ENCODE results near the gene CCSER2. TPM values are rescaled to one million over a fixed set of nuclear protein-coding genes. Genes with fewer than 3 reads are reported as not detected.
"Not testable (repeated sequence)": the region's sequence is repeated elsewhere in the genome, so short reads cannot be mapped to it uniquely, and the experiment has no call there.

CCSER2 gene
- total RNA-seq, 4 donors from 2014 or later: 60.5 to 80.6 (median 63.1) TPM

- no peaks in the 10 kb centered on the region for H3K27me3 ChIP-seq
- H3K4me3 ChIP-seq: no peak overlapping the region
- H3K27ac ChIP-seq (replicated peaks in 1 of 4): no peak overlapping the region
- no peaks in the 10 kb centered on the region for H3K36me3 ChIP-seq
- DNase-seq (ENCODE audit: extremely low spot score): no peak
- intact Hi-C loops (cut with DNase I): no loop called here
- WGBS: 72% methylated on average over 2 of the region's 2 CpGs
- H3K9me3 ChIP-seq: no peaks in the 10 kb centered on the region
- TF ChIP-seq, protein P1, sequence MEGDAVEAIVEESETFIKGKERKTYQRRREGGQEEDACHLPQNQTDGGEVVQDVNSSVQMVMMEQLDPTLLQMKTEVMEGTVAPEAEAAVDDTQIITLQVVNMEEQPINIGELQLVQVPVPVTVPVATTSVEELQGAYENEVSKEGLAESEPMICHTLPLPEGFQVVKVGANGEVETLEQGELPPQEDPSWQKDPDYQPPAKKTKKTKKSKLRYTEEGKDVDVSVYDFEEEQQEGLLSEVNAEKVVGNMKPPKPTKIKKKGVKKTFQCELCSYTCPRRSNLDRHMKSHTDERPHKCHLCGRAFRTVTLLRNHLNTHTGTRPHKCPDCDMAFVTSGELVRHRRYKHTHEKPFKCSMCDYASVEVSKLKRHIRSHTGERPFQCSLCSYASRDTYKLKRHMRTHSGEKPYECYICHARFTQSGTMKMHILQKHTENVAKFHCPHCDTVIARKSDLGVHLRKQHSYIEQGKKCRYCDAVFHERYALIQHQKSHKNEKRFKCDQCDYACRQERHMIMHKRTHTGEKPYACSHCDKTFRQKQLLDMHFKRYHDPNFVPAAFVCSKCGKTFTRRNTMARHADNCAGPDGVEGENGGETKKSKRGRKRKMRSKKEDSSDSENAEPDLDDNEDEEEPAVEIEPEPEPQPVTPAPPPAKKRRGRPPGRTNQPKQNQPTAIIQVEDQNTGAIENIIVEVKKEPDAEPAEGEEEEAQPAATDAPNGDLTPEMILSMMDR (IDR thresholded peaks at IDR 0.05): peak; percentile 41 to 68 (median 43)
- TF ChIP-seq POLR2A (IDR thresholded peaks at IDR 0.05; ENCODE audit: low read depth) (no peak), POLR2AphosphoS5 (IDR thresholded peaks at IDR 0.05) (no peak), EP300 (IDR thresholded peaks at IDR 0.05) (no peak)
- peaks cover 18 to 51% (median 36%) of the 10 kb centered on the region in 4 donors for H3K4me1 ChIP-seq
These were observed 101.6 kb downstream of the CCSER2 start for GRCh38 chr10:84429926-84430520.

GRCh38 chr10:84432891-84433290 lies 104.5 kb downstream of the CCSER2 start:
- no peak for TF ChIP-seq POLR2AphosphoS5 (IDR thresholded peaks at IDR 0.05)
- intact Hi-C loops (cut with DNase I): no loop called here
- Histone ChIP-seq H3K27ac (replicated peaks in 1 of 4) (no peak overlapping the region), H3K27me3 (no peaks in the 10 kb centered on the region), H3K4me3 (no peak overlapping the region), H3K9me3 (no peaks in the 10 kb centered on the region), H3K4me1 (peaks cover 5 to 24% (median 19%) of the 10 kb centered on the region in 4 donors), H3K36me3 (no peaks in the 10 kb centered on the region)
- no peak for DNase-seq (ENCODE audit: extremely low spot score)
- 91% methylated on average over 5 of the region's 5 CpGs for WGBS

- Histone ChIP-seq H3K27ac (replicated peaks in 1 of 4) (no peak overlapping the region), H3K36me3 (peaks cover 0 to 11% (median 2%) of the 10 kb centered on the region in 4 donors), H3K4me1 (peaks cover 0 to 18% (median 9%) of the 10 kb centered on the region in 4 donors), H3K9me3 (no peaks in the 10 kb centered on the region), H3K4me3 (no peak overlapping the region), H3K27me3 (no peaks in the 10 kb centered on the region)
- 84% methylated on average over 2 of the region's 2 CpGs for WGBS
- no peak for DNase-seq (ENCODE audit: extremely low spot score)
- TF ChIP-seq EP300 (IDR thresholded peaks at IDR 0.05) (no peak), POLR2A (IDR thresholded peaks at IDR 0.05; ENCODE audit: low read depth) (no peak), POLR2AphosphoS5 (IDR thresholded peaks at IDR 0.05) (no peak)
- TF ChIP-seq, protein P1 (IDR thresholded peaks at IDR 0.05): no peak
- intact Hi-C loops (cut with DNase I): no loop called here
These were observed 112.4 kb downstream of the CCSER2 start for GRCh38 chr10:84440781-84441180.

GRCh38 chr10:84447701-84448400 lies 119.5 kb downstream of the CCSER2 start:
- no peak for TF ChIP-seq POLR2A (IDR thresholded peaks at IDR 0.05; ENCODE audit: low read depth)
- no peak for TF ChIP-seq POLR2AphosphoS5 (IDR thresholded peaks at IDR 0.05)
- TF ChIP-seq, protein P1 (IDR thresholded peaks at IDR 0.05): no peak
- no peak for TF ChIP-seq EP300 (IDR thresholded peaks at IDR 0.05)
- no peak overlapping the region for H3K27ac ChIP-seq (replicated peaks in 1 of 4)
- H3K9me3 ChIP-seq: no peaks in the 10 kb centered on the region
- no peak overlapping the region for H3K4me3 ChIP-seq
- H3K27me3 ChIP-seq: no peaks in the 10 kb centered on the region
- H3K36me3 ChIP-seq: peaks cover 0 to 8% (median 5%) of the 10 kb centered on the region in 4 donors
- DNase-seq (ENCODE audit: extremely low spot score): no peak
- 93% methylated on average over 8 of the region's 8 CpGs for WGBS
- H3K4me1 ChIP-seq: no peaks in the 10 kb centered on the region
- intact Hi-C loops (cut with DNase I): no loop called here

DNA sequence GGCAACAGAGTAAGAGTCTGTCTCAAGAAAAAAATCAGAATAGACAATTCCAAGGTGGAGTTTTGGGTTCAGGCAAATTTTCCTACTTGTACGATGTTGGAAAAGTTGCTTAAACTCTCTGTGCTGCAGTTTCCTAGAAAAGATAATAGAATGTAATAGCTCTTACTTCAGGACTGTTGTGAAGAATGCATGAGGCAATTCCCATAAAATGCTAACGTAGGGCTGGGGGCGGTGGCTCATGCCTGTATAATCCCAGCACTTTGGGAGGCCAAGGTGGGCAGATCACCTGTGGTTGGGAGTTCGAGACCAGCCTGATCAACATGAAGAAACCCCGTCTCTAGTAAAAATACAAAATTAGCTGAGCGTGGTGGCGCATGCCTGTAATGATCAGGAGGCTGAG lies 121.0 kb downstream of the CCSER2 start:
- H3K4me3 ChIP-seq; H3K4me1 ChIP-seq; H3K27ac ChIP-seq (replicated peaks in 1 of 4); H3K9me3 ChIP-seq; H3K27me3 ChIP-seq; intact Hi-C loops (cut with DNase I); H3K36me3 ChIP-seq; DNase-seq (ENCODE audit: extremely low spot score): not testable (repeated sequence)
- WGBS: 94% methylated on average over 7 of the region's 7 CpGs

Data from esophagus muscularis mucosa (tissue), 4 donors.